Neuronal stem cell (in vitro differentiated cells): ENCODE data around the gene LRRC8E.
A peak's percentile ranks its signal among the peaks of the same experiment; 100 is the strongest.

Experiments
- DNase-seq: peaks from one replicate; pipeline ENCODE4 v3.0.0-alpha.2; 2013; ENCODE audit warnings: low spot score
- H2AFZ ChIP-seq: one replicate; pipeline ENCODE4 v1.6.1; 2013; ENCODE audit warnings: mild to moderate bottlenecking, low read length, inconsistent platforms
- H2AK5ac ChIP-seq: 2 replicates; pipeline ENCODE4 v1.6.1; 2013; ENCODE audit warnings: low read depth, mild to moderate bottlenecking, inconsistent platforms, low read length, moderate library complexity, mixed read lengths
- H2BK120ac ChIP-seq: 2 replicates; pipeline ENCODE4 v1.6.1; 2013; ENCODE audit warnings: low read depth, mild to moderate bottlenecking, inconsistent platforms, low read length, moderate library complexity, mixed read lengths
- H2BK12ac ChIP-seq: one replicate; pipeline ENCODE4 v1.6.1; 2013; ENCODE audit warnings: low read length, inconsistent platforms
- H2BK15ac ChIP-seq: 2 replicates; pipeline ENCODE4 v1.6.1; 2013; ENCODE audit warnings: mild to moderate bottlenecking, low read length, inconsistent platforms, mixed read lengths
- H2BK5ac ChIP-seq: one replicate; pipeline ENCODE4 v1.6.1; 2013; ENCODE audit warnings: inconsistent platforms, mild to moderate bottlenecking, low read length, moderate library complexity
- H3K14ac ChIP-seq: one replicate; pipeline ENCODE4 v1.6.1; 2013; ENCODE audit warnings: low read length, inconsistent platforms
- H3K18ac ChIP-seq: 2 replicates; pipeline ENCODE4 v1.6.1; 2013; ENCODE audit warnings: low read length, inconsistent platforms
- H3K23ac ChIP-seq: 2 replicates; pipeline ENCODE4 v1.6.1; 2013; ENCODE audit warnings: low read depth, mild to moderate bottlenecking, mixed read lengths, low read length, inconsistent platforms; ENCODE audit not compliant: poor library complexity
- H3K27ac ChIP-seq: replicated peaks from 3 replicates; pipeline ENCODE4 v1.5.1; 2013; ENCODE audit warnings: low read length, inconsistent platforms
- H3K27me3 ChIP-seq, 3 experiments: 2 replicates each; pipeline ENCODE4 v1.6.1; 2013; ENCODE audit warnings: low read length in 3 of 3, mild to moderate bottlenecking in 2 of 3, inconsistent platforms in 1 of 3, low read depth in 1 of 3, mixed read lengths in 1 of 3, moderate library complexity in 1 of 3; ENCODE audit not compliant: control insufficient read depth in 3 of 3, insufficient read depth in 3 of 3
- H3K36me3 ChIP-seq, 2 donors: replicated peaks in 1 of 2; 2 replicates each; pipeline ENCODE4 v1.6.1; 2013; ENCODE audit warnings: low read length in 2 of 2; ENCODE audit not compliant: control insufficient read depth in 2 of 2, insufficient read depth in 2 of 2
- H3K4ac ChIP-seq: 2 replicates; pipeline ENCODE4 v1.6.1; 2013; ENCODE audit warnings: inconsistent platforms, mild to moderate bottlenecking, low read length, moderate library complexity
- H3K4me1 ChIP-seq, 2 donors: 1 replicate in 1 of 2; 2 replicates in 1 of 2; pipeline ENCODE4 v1.6.1; 2013; ENCODE audit warnings: low read length in 2 of 2, low read depth in 1 of 2; ENCODE audit not compliant: control insufficient read depth in 2 of 2, insufficient read depth in 1 of 2
- H3K4me2 ChIP-seq: one replicate; pipeline ENCODE4 v1.6.1; 2013; ENCODE audit warnings: mild to moderate bottlenecking, low read length, inconsistent platforms; ENCODE audit not compliant: insufficient read depth, poor library complexity, severe bottlenecking
- H3K4me3 ChIP-seq, 2 donors: 2 replicates each; pipeline ENCODE4 v1.5.1; 2013; ENCODE audit warnings: low read length in 2 of 2, mild to moderate bottlenecking in 2 of 2, inconsistent platforms in 1 of 2, moderate library complexity in 1 of 2
- H3K79me1 ChIP-seq: one replicate; pipeline ENCODE4 v1.6.1; 2013; ENCODE audit warnings: low read depth, mild to moderate bottlenecking, inconsistent platforms, low read length, moderate library complexity
- H3K9ac ChIP-seq: one replicate; pipeline ENCODE4 v1.6.1; 2013; ENCODE audit warnings: mild to moderate bottlenecking, low read depth, low read length, inconsistent platforms; ENCODE audit not compliant: poor library complexity
- H3K9me3 ChIP-seq, 2 donors: replicated peaks in 1 of 2; 2 replicates each; pipeline versions ENCODE3 to v1.6.1; 2013; ENCODE audit warnings: low read length in 2 of 2, mild to moderate bottlenecking in 2 of 2, inconsistent platforms in 1 of 2, low read depth in 1 of 2, mixed read lengths in 1 of 2, moderate library complexity in 1 of 2; ENCODE audit not compliant: control insufficient read depth in 2 of 2, insufficient read depth in 1 of 2
- H4K8ac ChIP-seq: one replicate; pipeline ENCODE4 v1.6.1; 2013; ENCODE audit warnings: low read depth, mild to moderate bottlenecking, inconsistent platforms, low read length, moderate library complexity
- H4K91ac ChIP-seq: one replicate; pipeline ENCODE4 v1.6.1; 2013; ENCODE audit warnings: low read length, low read depth, mild to moderate bottlenecking, inconsistent platforms; ENCODE audit not compliant: poor library complexity
- WGBS, 2 donors: extraction: QIAGEN DNeasy Blood & Tissue Kit; methylation state at CpG; one replicate each; pipeline ENCODE4 v1.1.7; 2013; ENCODE audit warnings: missing lambda C conversion rate in 2 of 2, mixed read lengths in 1 of 2; ENCODE audit not compliant: insufficient read length in 2 of 2, insufficient replicate concordance in 1 of 2; ENCODE audit errors: extremely low coverage in 2 of 2; 5-methylcytosine and 5-hydroxymethylcytosine counted together

LRRC8E gene

DNA sequence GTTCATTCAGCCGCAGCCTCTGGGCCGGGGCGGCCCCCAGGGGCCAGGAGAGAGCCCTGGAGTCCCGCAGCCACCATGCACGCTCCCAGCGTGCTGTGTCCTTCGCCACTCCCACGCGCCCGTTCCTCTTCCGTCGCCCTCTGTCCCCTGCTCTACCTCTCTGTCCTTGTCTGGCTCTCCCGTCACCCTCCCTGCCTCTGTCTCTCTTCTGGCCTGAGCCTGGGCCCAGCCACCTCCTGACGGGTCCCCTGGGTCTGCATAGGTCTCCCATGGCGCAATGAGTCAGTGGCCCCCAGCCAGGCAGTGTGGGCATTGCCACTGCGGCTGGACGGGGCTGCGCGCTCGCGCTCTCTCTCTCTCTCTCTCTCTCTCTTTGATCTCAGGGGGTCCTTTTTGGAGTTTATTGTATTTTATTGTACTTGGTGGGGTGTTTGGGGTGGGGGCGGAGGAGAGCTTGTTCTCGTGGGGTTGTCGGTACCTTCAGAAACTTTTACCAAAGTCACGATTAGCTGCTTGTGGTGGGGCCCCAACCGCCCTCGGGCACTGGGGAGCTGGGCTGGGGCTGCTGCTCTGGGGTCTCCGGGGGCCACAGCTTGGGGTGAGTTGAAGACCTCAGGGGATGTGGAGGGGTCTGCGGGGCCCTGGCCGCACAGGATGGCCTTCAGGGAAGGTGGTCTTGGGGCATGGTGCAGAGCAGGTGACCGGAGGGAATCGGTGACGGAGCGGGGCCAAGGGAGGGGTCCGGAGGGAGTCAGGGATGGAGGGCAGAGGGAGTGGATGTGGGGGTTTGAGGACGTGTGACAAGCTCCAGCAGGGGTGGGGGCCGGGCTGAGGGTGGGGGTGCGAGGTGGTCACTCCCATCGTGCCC is 24.6 kb downstream of the LRRC8E start:
- Histone ChIP-seq H3K27ac (no peak overlapping the region), H3K23ac (peak overlapping the region; percentile 65), H4K8ac (no peak overlapping the region), H2BK12ac (no peak overlapping the region), H3K36me3 (peaks cover 22 to 35% of the 10 kb centered on the region in 2 donors), H2AK5ac (no peak overlapping the region), H3K4me3 (no peak overlapping the region), H3K79me1 (peaks cover 8% of the 10 kb centered on the region), H3K14ac (no peak overlapping the region), H3K18ac (no peak overlapping the region), H4K91ac (no peak overlapping the region), H3K4ac (no peak overlapping the region), H2BK5ac (no peak overlapping the region), H2BK120ac (no peak overlapping the region), H3K9me3 (no peaks in the 10 kb centered on the region), H3K4me1 (peaks cover 4 to 10% of the 10 kb centered on the region in 2 donors), H2BK15ac (no peak overlapping the region), H3K9ac (no peak overlapping the region), H2AFZ (no peak overlapping the region), H3K27me3 (peaks cover 22 to 32% (median 22%) of the 10 kb centered on the region in 3 experiments), H3K4me2 (no peak overlapping the region)
- no peak for DNase-seq
- WGBS, 2 donors, result no CpG with 5 or more reads among the region's 39 CpGs

DNA sequence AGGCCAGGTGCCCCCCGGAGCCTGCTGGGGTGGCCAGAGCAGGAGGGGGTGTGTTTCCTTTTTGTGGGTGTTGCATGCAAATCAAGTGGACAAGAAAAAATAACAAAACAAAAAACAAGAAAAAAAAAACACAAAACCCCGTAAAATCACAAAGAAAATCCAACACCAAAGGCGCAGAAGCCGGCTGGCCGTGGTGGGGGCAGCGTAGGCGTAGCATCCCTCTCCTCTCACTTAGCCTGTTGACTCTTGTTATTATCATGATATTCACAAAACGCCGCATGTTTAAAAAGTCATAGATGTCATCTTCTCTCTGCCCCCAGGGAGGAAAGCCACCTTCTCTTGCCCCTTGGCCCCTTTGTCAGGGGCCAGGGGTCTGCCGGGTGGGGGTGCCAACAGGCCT is 25.3 kb downstream of the LRRC8E start:
- H3K23ac ChIP-seq, result no peak overlapping the region
- no peak overlapping the region for H3K4me2 ChIP-seq
- H2BK120ac ChIP-seq, result no peak overlapping the region
- H3K14ac ChIP-seq, result no peak overlapping the region
- no peak overlapping the region for H3K18ac ChIP-seq
- DNase-seq, result no peak
- H3K4me1 ChIP-seq, result peaks cover 5 to 11% of the 10 kb centered on the region in 2 donors
- no peak overlapping the region for H2BK12ac ChIP-seq
- H3K36me3 ChIP-seq, result peaks cover 22 to 35% of the 10 kb centered on the region in 2 donors
- no peak overlapping the region for H3K4me3 ChIP-seq
- H2BK15ac ChIP-seq, result no peak overlapping the region
- H2AK5ac ChIP-seq, result no peak overlapping the region
- peaks cover 22 to 38% (median 22%) of the 10 kb centered on the region in 3 experiments for H3K27me3 ChIP-seq
- H3K4ac ChIP-seq, result no peak overlapping the region
- WGBS, 2 donors, result no CpG with 5 or more reads among the region's 10 CpGs
- H4K8ac ChIP-seq, result no peak overlapping the region
- H3K79me1 ChIP-seq, result peaks cover 3% of the 10 kb centered on the region
- no peak overlapping the region for H2BK5ac ChIP-seq
- H4K91ac ChIP-seq, result no peak overlapping the region
- H3K9me3 ChIP-seq, result no peaks in the 10 kb centered on the region
- no peak overlapping the region for H3K27ac ChIP-seq
- H3K9ac ChIP-seq, result no peak overlapping the region
- H2AFZ ChIP-seq, result no peak overlapping the region

DNA sequence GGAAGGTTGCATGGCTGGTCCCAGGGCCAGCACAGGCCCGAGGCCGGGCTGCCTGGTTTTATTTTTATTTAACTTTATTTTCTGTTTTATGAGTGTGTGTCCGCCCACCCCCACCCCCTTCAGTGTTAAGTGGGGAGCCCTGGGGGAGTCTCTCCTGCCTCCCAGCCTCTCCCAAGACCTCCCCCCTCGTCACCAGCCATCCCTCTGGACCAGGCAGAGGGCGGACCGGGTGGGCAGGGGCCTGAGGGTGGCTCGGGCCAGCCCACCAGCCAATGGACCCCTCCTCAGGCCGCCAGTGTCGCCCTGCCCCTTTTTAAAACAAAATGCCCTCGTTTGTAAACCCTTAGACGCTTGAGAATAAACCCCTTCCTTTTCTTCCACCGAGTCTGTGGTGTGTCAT is 25.8 kb downstream of the LRRC8E start:
- Histone ChIP-seq H2BK12ac (no peak overlapping the region), H4K91ac (no peak overlapping the region), H3K4me3 (no peak overlapping the region), H3K27ac (no peak overlapping the region), H4K8ac (no peak overlapping the region), H2BK15ac (no peak overlapping the region), H3K27me3 (peaks cover 22 to 42% (median 22%) of the 10 kb centered on the region in 3 experiments), H3K79me1 (peaks cover 4% of the 10 kb centered on the region), H3K9me3 (no peaks in the 10 kb centered on the region), H2BK5ac (no peak overlapping the region), H2BK120ac (no peak overlapping the region), H3K14ac (no peak overlapping the region), H3K9ac (no peak overlapping the region), H2AFZ (no peak overlapping the region), H2AK5ac (no peak overlapping the region), H3K36me3 (peaks cover 22 to 35% of the 10 kb centered on the region in 2 donors), H3K18ac (no peak overlapping the region), H3K4me2 (no peak overlapping the region), H3K4me1 (peaks cover 5 to 11% of the 10 kb centered on the region in 2 donors), H3K4ac (no peak overlapping the region), H3K23ac (peak overlapping the region; percentile 80)
- no CpG with 5 or more reads among the region's 12 CpGs for WGBS, 2 donors
- DNase-seq, result no peak

DNA sequence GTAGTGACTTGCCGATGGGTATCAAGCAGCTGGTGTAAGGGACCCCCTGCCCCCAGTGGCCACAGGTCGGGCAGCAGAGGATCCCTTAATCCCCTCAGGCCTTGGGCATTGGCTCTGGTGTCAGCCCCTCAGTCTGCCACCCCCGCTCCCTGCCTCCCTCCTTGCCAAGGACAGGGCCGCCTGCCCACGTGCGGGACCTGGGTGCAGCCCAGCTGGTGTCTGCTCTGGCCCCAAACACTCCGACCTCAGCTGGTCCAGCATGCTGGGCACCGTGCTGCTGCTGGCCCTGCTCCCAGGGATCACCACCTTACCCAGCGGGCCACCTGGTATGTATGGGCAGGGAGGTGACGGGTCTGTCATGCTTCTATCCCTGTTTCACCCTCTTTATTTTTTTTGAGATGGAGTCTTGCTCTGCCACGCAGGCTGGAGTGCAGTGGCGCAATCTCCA is 26.3 kb downstream of the LRRC8E start, which contains the start of gene TGFBR3L:
TGFBR3L (plus strand) TSS at position 233 of the 448 bp plus-strand sequence.
- no peak within 1 kb of the TSS for H2BK15ac ChIP-seq
- H3K4ac ChIP-seq, result no peak within 1 kb of the TSS
- no peak for DNase-seq
- peak within 1 kb of the TSS; percentile 80 for H3K23ac ChIP-seq
- no peak within 1 kb of the TSS for H2BK12ac ChIP-seq
- peaks cover 22 to 30% of the 10 kb centered on the region in 2 donors for H3K36me3 ChIP-seq
- WGBS, 2 donors, result no CpG with 5 or more reads among the region's 12 CpGs
- peak within 1 kb of the TSS; percentile 92 for H3K18ac ChIP-seq
- H3K27me3 ChIP-seq, result peaks cover 22 to 42% (median 22%) of the 10 kb centered on the region in 3 experiments
- no peak within 1 kb of the TSS for H3K4me2 ChIP-seq
- H3K4me3 ChIP-seq, result peak within 1 kb of the TSS in 1 of 2 donors; percentile 46
- H3K9ac ChIP-seq, result peak within 1 kb of the TSS; percentile 44
- no peaks in the 10 kb centered on the region for H3K9me3 ChIP-seq
- H3K14ac ChIP-seq, result peak within 1 kb of the TSS; percentile 8
- H2AK5ac ChIP-seq, result no peak within 1 kb of the TSS
- H2BK5ac ChIP-seq, result no peak within 1 kb of the TSS
- no peak within 1 kb of the TSS for H2AFZ ChIP-seq
- no peak within 1 kb of the TSS for H3K27ac ChIP-seq
- H3K4me1 ChIP-seq, result peaks cover 6 to 12% of the 10 kb centered on the region in 2 donors
- H3K79me1 ChIP-seq, result peaks cover 4% of the 10 kb centered on the region
- H2BK120ac ChIP-seq, result no peak within 1 kb of the TSS
- H4K91ac ChIP-seq, result no peak within 1 kb of the TSS
- H4K8ac ChIP-seq, result no peak within 1 kb of the TSS
